Activated CD4-positive, CD25-positive, alpha-beta regulatory T cell treated with anti-CD3 and anti-CD28 coated beads, Interleukin-2, amount 50 U/mL, for 16 hours (primary cell): ENCODE results near the gene EPHA4.

Source experiments
- DNase-seq: peaks from one replicate; pipeline ENCODE4 v3.0.0-alpha.2; 2020; ENCODE audit warnings: low read depth, low spot score

Gene EPHA4

GRCh38 chr2:221572219-221572820, at the start of gene EPHA4:
EPHA4 (minus strand) TSS chr2:221572304; CDS start chr2:221572248, 56 bp downstream.
- peak; percentile 66 for DNase-seq

GRCh38 chr2:221618007-221618406, 45.9 kb upstream of the EPHA4 start:
- no peak for DNase-seq

GRCh38 chr2:221616561-221616960, 44.5 kb upstream of the EPHA4 start:
- no peak for DNase-seq

GRCh38 chr2:221614274-221614673, 42.2 kb upstream of the EPHA4 start:
- no peak for DNase-seq

- no peak for DNase-seq
Observed at GRCh38 chr2:221612800-221613199, 40.7 kb upstream of the EPHA4 start.

GRCh38 chr2:221612161-221612560, 40.1 kb upstream of the EPHA4 start:
- no peak for DNase-seq

GRCh38 chr2:221610675-221611074, 38.6 kb upstream of the EPHA4 start:
- DNase-seq, result no peak

- no peak for DNase-seq
Observed at GRCh38 chr2:221610255-221610654, 38.2 kb upstream of the EPHA4 start.

GRCh38 chr2:221608442-221608841, 36.3 kb upstream of the EPHA4 start:
- no peak for DNase-seq

GRCh38 chr2:221606424-221606823, 34.3 kb upstream of the EPHA4 start:
- no peak for DNase-seq

GRCh38 chr2:221605751-221606240, 33.7 kb upstream of the EPHA4 start:
- DNase-seq, result no peak

- no peak for DNase-seq
Observed at GRCh38 chr2:221602938-221603337, 30.8 kb upstream of the EPHA4 start.

- DNase-seq, result no peak
Observed at GRCh38 chr2:221601376-221601775, 29.3 kb upstream of the EPHA4 start.

- DNase-seq, result no peak
Observed at GRCh38 chr2:221600388-221600787, 28.3 kb upstream of the EPHA4 start.

GRCh38 chr2:221596192-221596591, 24.1 kb upstream of the EPHA4 start:
- DNase-seq, result no peak

GRCh38 chr2:221590861-221591365, 18.8 kb upstream of the EPHA4 start:
- DNase-seq, result no peak

- no peak for DNase-seq
Observed at GRCh38 chr2:221589696-221590095, 17.6 kb upstream of the EPHA4 start.

- no peak for DNase-seq
Observed at GRCh38 chr2:221588306-221588985, 16.3 kb upstream of the EPHA4 start.

GRCh38 chr2:221581986-221582385, 9.9 kb upstream of the EPHA4 start:
- no peak for DNase-seq

- no peak for DNase-seq
Observed at GRCh38 chr2:221574231-221574570, 2.1 kb upstream of the EPHA4 start.

GRCh38 chr2:221573430-221574230, 1.5 kb upstream of the EPHA4 start:
- peak; percentile 68 for DNase-seq

GRCh38 chr2:221572821-221573429, 821 bp upstream of the EPHA4 start:
- no peak for DNase-seq
